GM19372 (cell line): ENCODE data around the gene PPFIA3.
"Not testable (repeated sequence)": the region's sequence is repeated elsewhere in the genome, so short reads cannot be mapped to it uniquely, and the experiment has no call there.

Source experiments
- ATAC-seq: cut with Tn5 transposase; IDR thresholded peaks from one replicate; pipeline ENCODE4 v1.9.1; 2021; ENCODE audit warnings: mild to moderate bottlenecking, low read depth, moderate library complexity; ENCODE audit not compliant: unreplicated experiment

The PPFIA3 gene

DNA sequence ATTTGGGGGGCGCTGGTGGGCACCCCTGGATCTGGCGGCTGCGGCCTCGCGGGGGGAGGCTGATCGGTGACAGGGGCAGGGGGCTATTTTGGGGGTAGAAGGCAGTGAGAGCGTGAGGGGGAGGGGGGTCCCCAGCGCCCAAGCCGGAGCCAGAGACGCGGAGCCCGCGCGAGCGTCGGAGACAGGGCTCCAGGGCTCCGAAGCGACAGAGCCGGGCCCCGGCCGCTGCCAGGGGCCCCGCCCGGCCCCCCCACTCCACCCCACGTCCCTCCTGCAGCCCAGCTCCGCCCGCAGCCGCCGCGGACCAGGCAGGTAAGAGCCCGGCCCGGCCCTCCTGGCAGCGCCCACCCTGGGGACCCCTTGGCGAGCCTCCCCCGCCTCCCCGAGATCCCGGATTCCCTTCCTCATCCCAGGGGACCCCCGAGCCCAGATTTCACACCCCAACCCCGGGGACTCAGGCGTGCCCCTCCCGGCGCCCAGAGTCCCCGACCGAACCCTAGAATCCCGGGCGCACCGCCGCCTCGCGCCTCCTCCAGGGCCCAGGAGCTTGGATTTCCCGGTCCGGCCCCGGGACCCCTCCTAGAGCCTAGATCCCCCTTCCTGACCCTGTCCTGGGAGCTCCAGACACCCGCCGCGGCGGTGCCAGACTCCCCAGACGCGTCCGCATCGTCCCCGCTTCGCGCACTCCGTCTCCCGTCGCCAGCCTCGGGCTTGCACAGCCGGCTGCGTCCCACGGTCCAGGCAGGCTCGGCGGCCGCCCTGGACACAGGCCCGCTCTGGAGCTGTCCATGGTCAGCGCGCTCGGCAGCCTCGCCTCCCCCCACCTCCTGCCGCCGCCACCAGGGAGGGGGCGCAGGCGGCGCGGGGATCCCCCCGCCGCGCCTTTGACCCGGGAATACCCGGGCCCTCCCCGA lies at the start of gene PPFIA3:
Gene PPFIA3, plus strand, starts transcription at position 134 of the 914 bp plus-strand sequence. CDS start 8,330 bp downstream, outside the sequence.
- ATAC-seq: no peak

DNA sequence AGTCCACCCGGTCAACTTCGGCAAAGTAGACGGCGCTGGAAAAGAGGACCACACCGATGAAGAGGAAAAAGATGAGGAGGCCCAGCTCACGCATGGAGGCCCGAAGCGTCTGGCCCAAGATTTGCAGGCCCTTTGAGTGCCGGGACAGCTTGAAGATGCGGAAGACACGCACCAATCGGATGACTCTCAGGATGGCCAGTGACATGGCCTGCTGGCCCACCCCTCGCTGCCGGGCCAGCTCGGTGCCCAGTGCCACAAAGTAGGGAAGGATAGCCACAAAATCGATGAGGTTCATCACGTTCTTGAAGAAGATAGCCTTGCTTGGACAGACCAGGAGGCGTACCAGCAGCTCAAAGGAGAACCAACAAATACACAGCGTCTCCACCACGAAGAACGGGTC lies 48.9 kb upstream of the PPFIA3 start:
- ATAC-seq: no peak

DNA sequence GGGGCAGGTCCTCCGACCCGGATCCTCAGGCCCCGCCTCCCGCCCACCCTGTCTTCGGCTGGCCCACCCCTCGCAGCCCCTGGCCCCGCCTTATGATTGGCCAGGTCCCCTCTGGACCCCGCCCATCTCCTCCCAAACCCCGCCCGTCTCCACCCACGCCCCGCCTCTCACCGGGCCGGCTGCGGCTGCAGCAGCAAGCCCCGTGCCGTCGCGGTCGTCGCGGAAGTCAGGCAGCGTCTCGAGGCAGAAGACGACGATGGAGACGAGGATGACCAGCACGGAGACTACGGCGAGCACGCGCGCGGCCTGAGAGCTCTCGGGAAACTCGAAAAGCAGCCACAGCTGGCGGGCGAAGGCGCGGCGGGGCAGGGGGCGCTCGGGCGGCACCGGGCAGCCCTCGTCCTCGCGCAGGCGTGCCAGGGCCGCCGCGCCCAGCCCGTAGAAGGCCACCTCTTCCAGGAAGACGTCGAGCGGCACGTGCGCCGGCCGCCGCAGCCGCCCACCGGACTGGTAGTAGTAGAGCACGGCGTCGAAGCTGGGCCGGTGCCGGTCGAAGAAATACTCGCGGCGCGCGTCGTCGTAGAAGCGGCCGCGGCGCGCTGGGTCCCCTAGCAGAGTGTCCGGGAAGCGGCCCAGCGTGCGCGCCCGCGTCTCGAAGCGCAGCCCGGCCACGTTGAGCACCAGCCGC lies 47.3 kb upstream of the PPFIA3 start:
- ATAC-seq: no peak

DNA sequence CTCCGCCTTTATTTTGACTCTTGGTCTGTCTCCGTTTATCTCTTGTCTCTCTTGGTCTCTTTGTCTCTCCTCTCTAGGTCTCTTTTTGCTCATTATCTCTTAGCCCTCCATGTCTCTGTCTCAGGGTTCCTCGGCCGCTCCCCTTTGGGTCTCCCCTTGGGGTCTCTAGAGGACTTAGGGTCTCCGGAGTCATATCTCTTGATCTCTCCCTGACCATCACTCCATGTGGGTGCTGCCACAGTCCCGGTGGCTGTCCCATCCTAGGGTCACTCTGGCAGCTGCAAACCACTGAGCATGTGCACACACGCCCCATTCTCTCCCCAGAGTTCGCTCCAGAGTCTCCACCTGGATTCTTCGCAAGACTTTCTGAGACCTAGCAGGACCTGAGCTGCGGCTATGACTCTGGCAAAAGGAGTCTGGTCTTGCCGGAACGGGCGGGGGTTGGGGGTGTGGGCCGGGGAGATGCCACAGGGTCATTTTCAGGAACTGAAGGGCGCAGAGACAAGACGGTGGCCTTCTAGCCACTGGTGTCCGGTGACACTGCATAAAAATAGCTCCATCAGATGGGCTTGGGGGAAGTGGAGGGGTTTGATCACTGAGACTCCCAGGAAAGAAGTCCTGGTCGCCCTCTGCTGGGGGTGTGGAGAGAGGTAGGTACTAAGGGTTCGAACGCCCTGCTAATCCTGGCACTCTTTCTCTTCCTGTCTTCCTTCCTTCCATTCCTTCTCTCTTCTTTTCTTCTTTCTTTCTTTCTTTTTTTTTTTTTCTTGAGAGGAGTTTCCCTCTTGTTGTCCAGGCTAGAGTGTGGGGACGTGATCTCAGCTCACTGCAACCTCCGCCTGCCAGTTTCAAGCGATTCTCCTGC lies 45.6 kb upstream of the PPFIA3 start:
- ATAC-seq: no peak

DNA sequence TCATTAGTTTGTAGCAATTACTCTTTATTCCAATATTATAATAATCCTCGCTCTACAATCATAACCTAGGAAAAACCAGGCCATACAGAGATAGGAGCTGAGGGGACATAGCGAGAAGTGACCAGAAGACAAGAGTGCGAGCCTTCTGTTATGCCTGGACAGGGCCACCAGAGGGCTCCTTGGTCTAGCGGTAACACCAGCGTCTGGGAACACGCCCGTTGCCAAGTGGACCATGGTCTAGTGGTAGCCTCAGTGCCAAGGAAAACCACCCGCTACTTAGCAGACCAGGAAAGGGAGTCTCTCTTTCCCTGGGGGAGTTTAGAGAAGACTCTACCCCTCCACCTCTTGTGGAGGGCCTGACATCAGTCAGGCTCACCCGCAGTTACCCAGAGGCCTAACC lies 44.5 kb upstream of the PPFIA3 start:
- not testable (repeated sequence) for ATAC-seq

DNA sequence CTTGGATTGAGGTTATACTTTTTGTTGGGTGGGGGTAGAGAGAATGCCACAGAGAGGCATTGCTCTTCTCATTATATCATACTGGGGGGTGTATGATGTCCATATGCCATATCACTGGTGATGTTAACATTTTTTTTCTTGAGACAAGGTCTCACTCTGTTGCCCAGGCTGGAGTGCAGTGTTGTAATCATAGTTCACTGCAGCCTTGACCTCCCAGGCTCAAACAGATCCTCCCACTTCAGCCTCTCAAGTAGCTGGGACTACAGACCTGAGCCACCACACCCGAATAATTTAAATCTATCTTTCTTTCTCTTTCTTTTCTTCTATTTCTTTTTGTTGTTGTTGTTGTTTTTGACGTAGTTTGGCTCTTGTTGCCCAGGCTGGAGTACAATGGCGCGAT lies 39.0 kb upstream of the PPFIA3 start:
- ATAC-seq: no peak

DNA sequence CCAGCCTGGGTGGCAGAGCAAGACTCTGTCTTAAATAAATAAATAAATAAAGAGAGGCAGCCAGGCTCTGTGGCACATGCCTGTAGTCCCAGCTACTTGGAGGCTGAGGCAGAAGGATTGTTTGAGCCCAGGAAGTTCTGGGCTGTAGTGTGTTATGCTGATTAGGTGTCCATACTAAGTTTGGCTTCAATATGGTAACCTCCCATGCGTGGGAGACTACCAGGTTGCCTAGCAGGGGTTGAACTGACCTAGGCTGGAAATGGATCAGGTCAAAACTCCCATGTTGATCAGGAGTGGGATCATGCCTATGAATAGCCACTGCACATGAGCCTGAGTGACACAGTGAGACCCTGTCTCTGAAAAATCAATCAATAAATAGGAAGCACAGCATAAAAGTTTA lies 38.1 kb upstream of the PPFIA3 start:
- no peak for ATAC-seq

DNA sequence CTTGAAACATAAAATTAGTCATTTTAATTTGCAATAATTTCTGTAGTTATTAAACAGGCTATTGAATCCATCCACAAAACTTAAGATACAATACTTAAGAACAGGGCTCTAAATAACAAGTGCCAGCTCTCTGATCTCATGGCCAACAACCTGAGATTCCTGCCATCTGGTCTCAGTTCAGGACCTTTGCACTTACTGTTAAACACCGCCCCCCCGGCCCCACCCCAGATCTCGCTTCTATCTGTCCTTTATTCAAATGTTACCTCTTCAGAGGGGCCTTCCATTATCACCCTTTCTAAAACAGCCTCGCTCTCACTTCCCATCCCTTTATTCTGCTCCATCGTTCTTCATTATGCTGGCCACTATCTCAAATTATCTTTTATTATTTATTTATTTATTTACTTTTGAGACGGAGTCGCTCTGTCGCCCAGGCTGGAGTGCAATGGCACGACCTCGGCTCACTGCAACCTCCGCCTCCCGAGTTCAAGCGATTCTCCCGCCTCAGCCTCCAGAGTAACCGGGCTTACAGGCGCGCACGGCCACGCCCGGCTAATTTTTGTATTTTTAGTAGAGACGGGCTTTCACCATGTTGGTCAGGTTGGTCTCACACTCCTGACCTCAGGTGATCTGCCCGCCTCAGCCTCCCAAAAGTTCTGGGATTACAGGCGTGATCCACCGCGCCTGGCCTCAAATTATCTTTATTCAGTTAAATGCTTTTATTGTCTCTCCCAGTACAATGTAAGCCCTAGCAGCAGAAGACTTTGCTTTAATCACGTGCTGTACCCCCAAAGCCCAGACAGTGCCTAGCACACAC lies 34.9 kb upstream of the PPFIA3 start:
- no peak for ATAC-seq

DNA sequence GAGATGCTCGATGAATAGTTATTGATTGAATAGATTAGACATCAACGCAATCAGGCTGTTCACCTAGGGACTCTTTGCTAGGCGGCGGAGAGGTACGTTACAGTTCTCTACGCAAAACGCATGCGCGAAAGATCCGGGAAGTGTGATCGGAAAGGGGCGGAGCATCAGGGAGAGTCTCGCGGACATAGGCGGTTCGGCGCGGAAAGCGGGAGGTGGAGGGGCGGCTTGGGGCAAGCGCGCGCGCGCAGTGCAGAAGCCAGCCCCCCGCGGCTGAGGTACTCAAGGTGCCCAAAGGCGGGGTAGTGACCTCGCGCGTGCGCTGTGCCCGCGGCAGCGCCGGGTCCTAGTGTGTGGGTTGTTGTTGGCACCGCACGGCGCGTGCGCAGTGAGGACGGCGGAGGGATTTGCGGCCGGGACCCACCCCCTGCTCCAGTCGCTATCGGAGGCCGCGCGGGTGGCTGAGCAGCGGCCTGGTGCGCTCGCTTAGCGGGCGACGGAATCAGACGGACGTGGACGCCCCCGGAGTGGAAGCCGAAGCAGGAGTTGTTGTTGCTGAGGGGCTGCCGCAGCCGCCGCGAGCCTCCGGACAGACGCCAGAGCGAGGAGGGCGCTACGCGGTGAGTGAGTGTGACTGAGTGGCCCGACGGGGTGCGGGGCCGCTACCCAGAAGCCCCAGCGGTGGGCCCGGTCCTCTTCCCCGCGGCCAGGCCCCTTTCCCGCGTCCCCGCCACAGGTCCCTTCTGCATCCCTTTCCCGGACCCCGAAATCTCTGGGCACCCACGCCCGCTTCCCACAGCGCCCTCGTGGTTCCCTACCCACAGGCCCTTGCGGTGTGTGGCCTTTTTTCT lies 34.1 kb upstream of the PPFIA3 start, which contains the start of gene SNRNP70:
Gene SNRNP70, plus strand, starts transcription at position 432 of the 848 bp plus-strand sequence. CDS start 964 bp downstream, outside the sequence.
- peak; percentile 88 for ATAC-seq

DNA sequence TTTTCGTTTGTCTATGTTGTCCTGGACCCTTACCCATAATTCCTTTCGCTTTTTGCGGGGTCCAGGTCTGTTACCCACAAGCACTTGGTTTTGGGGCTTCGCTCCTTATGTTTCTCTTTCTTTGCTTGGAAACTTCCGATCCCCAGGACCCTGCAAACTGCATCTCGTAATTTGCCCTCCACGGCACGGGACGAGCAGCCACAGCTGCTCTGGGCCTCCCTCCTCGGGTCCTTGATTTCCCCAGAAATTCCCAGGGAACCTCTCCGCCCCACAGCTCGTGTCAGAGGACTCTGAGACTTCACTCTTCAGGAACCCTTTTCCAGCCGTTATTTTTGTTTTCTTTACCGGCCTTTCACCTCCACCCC lies 33.5 kb upstream of the PPFIA3 start:
- no peak for ATAC-seq

DNA sequence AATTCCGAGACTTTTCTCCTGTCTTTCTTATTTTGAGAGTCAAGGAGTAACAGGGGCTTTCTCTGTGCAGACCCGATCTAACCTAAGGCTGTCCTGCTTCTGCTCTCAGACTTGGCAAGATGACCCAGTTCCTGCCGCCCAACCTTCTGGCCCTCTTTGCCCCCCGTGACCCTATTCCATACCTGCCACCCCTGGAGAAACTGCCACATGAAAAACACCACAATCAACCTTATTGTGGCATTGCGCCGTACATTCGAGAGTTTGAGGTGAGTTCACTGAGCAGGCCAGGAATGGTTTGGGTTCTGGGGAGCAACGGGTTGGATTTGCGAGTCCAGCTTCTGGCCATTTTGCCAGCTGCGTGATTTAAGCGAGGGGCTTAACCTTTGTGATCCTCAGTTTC lies 33.0 kb upstream of the PPFIA3 start:
- no peak for ATAC-seq

DNA sequence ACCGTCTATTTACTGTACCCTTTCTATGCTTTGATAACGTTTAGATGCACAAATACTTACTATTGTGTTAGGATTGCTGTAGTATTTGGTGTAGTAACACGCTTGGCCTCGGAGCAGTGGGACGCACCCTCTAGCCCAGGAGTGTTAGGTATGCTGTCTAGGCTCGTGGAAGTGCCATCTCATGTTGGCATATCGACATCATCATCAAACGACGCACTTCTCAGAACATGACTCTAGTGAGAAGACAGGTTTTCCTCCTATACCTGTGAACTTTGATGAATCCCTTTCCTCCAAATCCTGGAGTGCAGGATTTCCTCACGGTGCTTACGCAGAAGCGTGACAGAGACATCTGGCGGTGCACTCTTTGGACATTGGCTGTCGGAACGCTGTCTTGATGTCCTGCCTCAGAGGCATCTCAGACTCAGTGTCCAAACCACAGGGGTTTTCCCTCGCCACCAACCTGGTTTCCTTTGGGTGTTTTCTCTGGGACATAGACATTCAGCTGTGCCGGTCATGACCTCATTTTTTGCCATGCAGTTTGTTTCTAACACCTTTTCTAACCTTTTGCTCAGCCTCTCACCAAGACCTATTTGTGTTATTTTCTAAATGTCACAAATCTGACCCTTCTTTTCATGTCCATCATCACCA lies 27.8 kb upstream of the PPFIA3 start:
- ATAC-seq: no peak

DNA sequence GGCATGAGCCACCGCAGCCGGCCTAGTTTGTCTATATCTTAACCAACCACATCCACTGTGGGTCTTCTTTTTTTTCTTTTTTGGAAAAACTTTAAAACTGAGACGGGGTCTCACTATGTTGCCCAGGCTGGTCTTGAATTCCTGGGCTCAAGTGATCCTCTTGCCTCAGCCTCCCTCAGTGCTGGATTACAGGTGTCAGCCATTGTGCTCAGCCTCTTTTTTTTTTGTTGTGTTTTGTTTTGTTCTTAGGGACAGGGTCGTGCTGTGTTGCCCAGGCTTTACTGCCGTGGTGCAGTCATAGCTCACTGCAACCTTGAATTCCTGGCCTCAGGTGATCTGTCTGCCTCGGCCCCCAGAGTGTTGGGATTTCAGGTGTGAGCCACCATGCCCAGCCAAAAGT lies 26.7 kb upstream of the PPFIA3 start:
- no peak for ATAC-seq

DNA sequence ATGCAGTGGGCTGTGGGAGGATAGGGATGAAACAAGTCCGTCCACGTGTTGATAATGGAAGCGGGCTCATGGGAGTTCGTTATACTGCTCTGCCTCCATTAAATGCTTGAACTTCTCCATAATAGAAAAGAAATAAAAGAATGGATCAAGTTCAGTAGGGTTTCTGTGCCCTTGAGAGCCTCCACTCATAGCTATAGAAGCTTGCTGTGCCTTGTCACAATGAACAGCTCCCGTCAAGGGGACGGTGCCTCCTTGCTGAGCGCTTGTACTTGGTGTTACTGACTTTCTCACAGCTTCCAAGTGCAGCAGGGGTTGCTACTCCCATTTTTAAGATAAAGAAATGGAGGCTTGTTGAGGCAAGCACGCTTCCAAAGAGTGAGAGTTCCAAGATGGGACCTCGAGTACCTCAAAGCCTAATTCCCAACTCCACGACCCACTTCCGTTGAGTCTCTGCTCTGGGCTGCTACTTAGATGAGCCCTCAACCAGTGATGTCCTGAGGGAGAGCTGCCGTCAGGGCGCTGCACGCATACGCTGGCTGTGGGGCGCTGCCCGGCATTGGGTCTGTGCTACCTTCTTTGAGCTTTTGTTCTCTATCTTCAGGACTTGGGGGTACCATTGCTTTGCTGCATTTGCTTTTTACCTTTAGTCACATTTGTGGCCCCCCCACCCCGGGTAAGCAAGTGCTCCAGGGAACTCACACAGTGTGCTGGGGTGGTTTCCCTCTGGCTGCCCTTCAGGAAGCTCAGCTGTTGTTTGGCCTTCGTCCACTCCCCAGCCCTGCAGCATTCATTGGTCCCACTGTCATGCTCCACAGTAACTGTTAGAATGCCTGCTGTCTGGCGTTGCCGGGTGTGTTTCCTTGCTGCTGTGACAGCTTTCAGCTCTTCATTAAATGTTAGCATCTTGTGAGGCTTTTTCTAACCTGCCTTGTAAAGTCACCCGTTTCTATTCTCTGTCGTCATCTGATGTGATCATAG lies 24.6 kb upstream of the PPFIA3 start:
- no peak for ATAC-seq

DNA sequence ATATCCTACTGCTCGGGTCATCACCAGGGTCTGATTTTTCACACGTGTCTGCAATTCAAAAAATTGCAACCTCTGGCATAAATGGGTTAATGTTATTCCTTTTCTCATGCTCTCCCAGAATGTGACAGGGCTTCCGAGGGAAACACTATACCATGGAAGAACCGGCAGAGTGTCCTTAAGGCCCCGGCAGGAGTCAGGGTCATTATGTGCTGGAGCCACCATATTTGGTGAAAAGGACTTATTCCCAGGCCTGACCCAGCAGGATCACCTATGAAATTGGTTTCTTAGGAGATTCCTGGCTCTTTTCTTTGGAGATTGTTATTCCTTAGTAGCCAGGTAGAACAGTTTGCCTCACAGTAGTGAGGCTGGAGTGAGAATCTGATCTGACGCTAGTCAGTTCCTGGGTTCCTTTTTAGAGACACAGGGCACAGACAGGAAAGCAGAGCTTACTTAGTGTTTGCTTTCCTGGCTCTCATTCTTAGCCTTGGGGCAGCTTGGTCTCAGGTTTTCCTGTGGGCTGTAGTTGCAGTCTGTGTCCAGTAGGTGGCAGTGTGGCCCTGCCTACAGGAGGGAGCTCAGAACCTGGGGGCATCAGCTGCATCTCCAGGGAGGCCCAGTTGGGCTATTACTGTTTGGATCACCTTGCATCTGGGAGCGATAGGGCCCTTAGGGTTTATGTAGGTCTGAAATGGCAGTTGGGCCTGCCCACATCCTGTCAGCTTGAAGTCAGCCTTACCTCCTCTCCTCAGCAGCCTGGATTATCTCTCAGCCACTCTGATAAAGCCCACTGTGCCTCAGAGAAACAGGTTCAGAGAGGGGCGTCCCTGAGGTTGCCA lies 21.7 kb upstream of the PPFIA3 start:
- no peak for ATAC-seq

DNA sequence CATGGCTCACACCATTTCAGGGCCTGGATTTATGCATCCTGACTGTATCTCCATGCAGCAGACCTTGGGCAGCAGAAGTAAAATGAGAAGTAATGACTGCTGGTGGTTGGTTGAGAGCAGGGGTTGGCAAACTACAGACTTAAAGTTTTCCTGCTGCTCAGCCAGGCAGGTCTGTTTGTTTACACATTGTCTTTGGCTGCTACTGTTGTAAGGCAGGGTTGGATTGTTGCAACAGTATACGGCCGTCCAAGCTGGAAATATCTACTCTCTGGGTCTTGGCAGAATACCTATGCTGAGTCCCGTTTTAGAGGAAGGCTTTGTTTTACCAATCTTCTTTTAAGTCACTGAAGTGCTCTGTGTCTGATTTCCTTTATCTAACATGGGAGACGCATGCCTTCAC lies 20.5 kb upstream of the PPFIA3 start:
- no peak for ATAC-seq

DNA sequence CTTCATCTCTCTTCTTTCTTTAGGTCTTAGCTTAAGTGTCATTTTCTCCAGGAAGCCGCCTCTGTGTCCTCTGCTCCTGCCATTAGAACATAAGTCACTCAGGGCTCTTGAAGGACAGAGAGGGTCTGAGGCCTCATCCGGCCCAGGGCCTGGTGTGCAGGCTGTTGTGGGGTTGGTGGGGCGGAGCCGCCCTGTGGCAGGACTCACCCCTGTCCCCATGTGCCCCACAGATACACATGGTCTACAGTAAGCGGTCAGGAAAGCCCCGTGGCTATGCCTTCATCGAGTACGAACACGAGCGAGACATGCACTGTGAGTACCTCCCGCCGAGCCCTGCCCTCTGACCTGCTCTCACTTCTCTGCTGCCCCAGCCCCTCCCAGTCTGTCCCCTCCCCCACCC lies 18.2 kb upstream of the PPFIA3 start:
- ATAC-seq: no peak
